ENCODE data around the gene TCL1A. TPM values are rescaled to one million over a fixed set of nuclear protein-coding genes. Genes with fewer than 3 reads are reported as not detected.
"Not testable (repeated sequence)": the region's sequence is repeated elsewhere in the genome, so short reads cannot be mapped to it uniquely, and the experiment has no call there.

TCL1A gene
- total and polyA plus RNA-seq, 4 experiments from 2014 or later: 0.71 TPM; not detected in 3

DNA sequence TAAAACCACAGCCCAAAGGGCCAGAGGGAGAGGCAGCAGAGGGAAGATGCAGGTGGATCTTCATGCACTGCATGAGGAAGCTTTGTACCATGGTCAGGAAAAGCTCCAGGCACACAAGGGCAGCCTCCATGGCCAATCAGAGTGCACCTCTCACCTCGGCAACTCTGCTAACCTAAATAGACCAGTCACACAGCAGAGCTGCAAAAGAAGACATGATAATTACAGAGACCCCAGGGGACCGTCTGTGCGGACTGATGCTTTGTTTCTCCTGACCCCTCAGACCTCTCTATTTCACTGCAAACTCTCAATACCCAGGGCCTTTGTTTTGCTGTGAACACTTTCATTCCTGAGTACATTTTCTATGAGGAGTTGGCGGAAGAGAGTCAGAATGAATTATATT is 38.4 kb downstream of the TCL1A start:
- no peaks in the 10 kb centered on the region for H3K9me3 ChIP-seq (ENCODE audit: control insufficient read depth in 1 of 2, low read length in 2 of 2)
- no peaks in the 10 kb centered on the region for H3K4me1 ChIP-seq (ENCODE audit: insufficient read depth, low read length)
- H3K4me3 ChIP-seq (ENCODE audit: low read length in 2 of 2): no peak overlapping the region
- H3K4me3 Mint-ChIP-seq: no peak overlapping the region
- H3K27me3 Mint-ChIP-seq: peaks cover 21 to 28% of the 10 kb centered on the region in 2 donors
- H3K9me3 Mint-ChIP-seq: no peaks in the 10 kb centered on the region
- DNase-seq: no peak
- no peaks in the 10 kb centered on the region for H3K4me1 Mint-ChIP-seq
- ChIA-PET POLR2A (ENCODE audit: partially characterized antibody) (no interaction called here), CTCF (ENCODE audit: partially characterized antibody) (no interaction called here)
- intact Hi-C loops (cut with micrococcal nuclease): no loop called here
- no peak overlapping the region for H3K27ac Mint-ChIP-seq
- no peak overlapping the region for H3K27ac ChIP-seq (ENCODE audit: low read depth, low read length)
- H3K27me3 ChIP-seq (ENCODE audit: insufficient read depth, low read length): no peaks in the 10 kb centered on the region
- no peaks in the 10 kb centered on the region for H3K36me3 Mint-ChIP-seq
- H3K36me3 ChIP-seq (ENCODE audit: insufficient read depth, low read length): no peaks in the 10 kb centered on the region

DNA sequence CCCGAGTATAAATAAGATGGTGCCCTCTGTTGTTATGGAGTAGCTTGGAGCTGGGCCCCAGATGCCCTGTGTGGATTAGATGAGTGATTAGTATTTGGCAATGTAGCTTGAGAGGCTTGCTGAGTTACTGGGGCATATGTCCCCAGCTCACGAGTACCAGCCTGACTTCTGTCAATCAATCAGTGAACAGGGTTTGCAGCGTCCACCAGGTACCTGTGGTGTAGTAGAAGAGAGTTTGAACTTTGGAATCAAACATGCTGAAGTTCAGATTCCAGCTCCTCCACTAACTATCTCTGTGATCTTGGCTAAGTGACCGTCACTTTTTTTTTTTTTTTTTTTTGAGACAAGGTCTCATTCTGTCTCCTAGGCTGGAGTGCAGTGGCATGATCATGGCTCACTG is 39.3 kb downstream of the TCL1A start:
- Histone ChIP-seq H3K36me3 (ENCODE audit: insufficient read depth, low read length) (no peaks in the 10 kb centered on the region), H3K4me1 (ENCODE audit: insufficient read depth, low read length) (no peaks in the 10 kb centered on the region), H3K9me3 (ENCODE audit: control insufficient read depth in 1 of 2, low read length in 2 of 2) (no peaks in the 10 kb centered on the region), H3K27ac (ENCODE audit: low read depth, low read length) (no peak overlapping the region), H3K4me3 (ENCODE audit: low read length in 2 of 2) (no peak overlapping the region), H3K27me3 (ENCODE audit: insufficient read depth, low read length) (no peaks in the 10 kb centered on the region)
- no peak for DNase-seq
- Mint-ChIP-seq H3K27ac (no peak overlapping the region), H3K4me3 (no peak overlapping the region), H3K27me3 (peaks cover 26 to 29% of the 10 kb centered on the region in 2 donors), H3K4me1 (no peaks in the 10 kb centered on the region), H3K9me3 (no peaks in the 10 kb centered on the region), H3K36me3 (no peaks in the 10 kb centered on the region)
- ChIA-PET POLR2A (ENCODE audit: partially characterized antibody) (no interaction called here), CTCF (ENCODE audit: partially characterized antibody) (interaction anchor here (1.0 kb wide), 1 partner anchor 8 kb away, joined by 3 read pairs; no protein-coding TSS in a partner anchor)
- intact Hi-C loops (cut with micrococcal nuclease): no loop called here

DNA sequence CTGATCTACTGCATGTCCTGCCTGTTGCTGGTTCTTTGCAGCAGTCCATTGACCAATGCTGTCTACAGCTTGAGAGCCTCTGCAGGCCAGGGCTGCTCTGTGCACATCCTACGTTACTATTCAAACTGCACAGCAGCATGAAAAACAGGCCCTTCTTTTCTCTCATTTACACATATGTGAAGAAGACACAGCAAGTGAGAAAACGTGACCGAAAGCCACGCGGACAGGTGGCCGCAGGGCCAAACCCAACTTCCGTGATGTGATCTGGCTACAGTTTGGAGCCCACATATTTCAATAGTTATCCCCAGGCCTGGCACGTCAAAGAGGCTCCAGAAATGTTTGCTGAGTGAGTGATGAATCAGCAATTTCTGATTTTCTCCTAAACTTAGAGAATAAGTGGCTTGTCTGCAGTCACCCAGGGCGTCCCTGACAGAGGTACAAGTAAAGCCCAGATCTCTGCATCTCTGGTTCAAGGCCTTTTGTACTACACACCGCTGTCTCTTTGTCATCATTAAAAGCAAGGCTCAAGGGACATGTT is 45.6 kb downstream of the TCL1A start:
- Mint-ChIP-seq H3K27me3 (peaks cover 5 to 9% of the 10 kb centered on the region in 2 donors), H3K36me3 (no peaks in the 10 kb centered on the region), H3K4me3 (no peak overlapping the region), H3K27ac (no peak overlapping the region), H3K4me1 (peaks cover 0 to 2% (median 0%) of the 10 kb centered on the region in 4 donors), H3K9me3 (peaks cover 0 to 2% (median 0%) of the 10 kb centered on the region in 8 donors)
- Histone ChIP-seq H3K36me3 (ENCODE audit: insufficient read depth, low read length) (no peaks in the 10 kb centered on the region), H3K27ac (ENCODE audit: low read depth, low read length) (no peak overlapping the region), H3K4me3 (ENCODE audit: low read length in 2 of 2) (no peak overlapping the region), H3K4me1 (ENCODE audit: insufficient read depth, low read length) (no peaks in the 10 kb centered on the region), H3K9me3 (ENCODE audit: control insufficient read depth in 1 of 2, low read length in 2 of 2) (no peaks in the 10 kb centered on the region), H3K27me3 (ENCODE audit: insufficient read depth, low read length) (no peaks in the 10 kb centered on the region)
- POLR2A ChIA-PET (ENCODE audit: partially characterized antibody): no interaction called here
- intact Hi-C loops (cut with micrococcal nuclease): no loop called here
- no peak for DNase-seq
- CTCF ChIA-PET (ENCODE audit: partially characterized antibody): no interaction called here

DNA sequence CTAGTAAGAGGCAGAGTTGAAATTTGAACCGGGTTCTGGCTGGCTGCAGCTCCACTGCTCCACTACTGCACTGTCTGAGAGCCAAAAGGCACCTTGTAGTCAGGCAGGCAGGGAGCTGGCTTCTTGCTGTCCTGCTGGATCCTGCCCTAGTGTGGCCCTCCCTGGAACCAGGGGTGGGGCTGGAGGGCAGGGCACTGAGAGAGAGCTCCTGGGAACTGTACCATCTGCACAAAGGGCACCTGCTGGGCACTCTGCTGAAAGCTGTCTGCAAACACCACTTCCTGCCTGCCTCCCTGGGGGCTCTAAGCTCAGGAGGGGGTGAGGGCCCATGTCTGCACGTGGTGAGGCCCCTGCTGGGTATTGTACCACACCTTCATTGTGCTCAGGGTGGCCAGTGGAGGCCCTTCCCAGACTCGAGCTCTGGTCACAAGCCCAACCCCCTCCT is 46.7 kb downstream of the TCL1A start:
- CTCF ChIA-PET (ENCODE audit: partially characterized antibody): no interaction called here
- H3K4me3 Mint-ChIP-seq: no peak overlapping the region
- POLR2A ChIA-PET (ENCODE audit: partially characterized antibody): no interaction called here
- peaks cover 0 to 4% (median under 1%) of the 10 kb centered on the region in 4 donors for H3K4me1 Mint-ChIP-seq
- Histone ChIP-seq H3K27ac (ENCODE audit: low read depth, low read length) (no peak overlapping the region), H3K4me1 (ENCODE audit: insufficient read depth, low read length) (no peaks in the 10 kb centered on the region), H3K27me3 (ENCODE audit: insufficient read depth, low read length) (no peaks in the 10 kb centered on the region), H3K36me3 (ENCODE audit: insufficient read depth, low read length) (no peaks in the 10 kb centered on the region), H3K9me3 (ENCODE audit: control insufficient read depth in 1 of 2, low read length in 2 of 2) (no peaks in the 10 kb centered on the region), H3K4me3 (ENCODE audit: low read length in 2 of 2) (no peak overlapping the region)
- H3K9me3 Mint-ChIP-seq: peaks cover 0 to 2% (median 0%) of the 10 kb centered on the region in 8 donors
- intact Hi-C loops (cut with micrococcal nuclease): no loop called here
- DNase-seq: no peak
- peaks cover 7 to 13% of the 10 kb centered on the region in 2 donors for H3K27me3 Mint-ChIP-seq
- H3K27ac Mint-ChIP-seq: no peak overlapping the region
- no peaks in the 10 kb centered on the region for H3K36me3 Mint-ChIP-seq

DNA sequence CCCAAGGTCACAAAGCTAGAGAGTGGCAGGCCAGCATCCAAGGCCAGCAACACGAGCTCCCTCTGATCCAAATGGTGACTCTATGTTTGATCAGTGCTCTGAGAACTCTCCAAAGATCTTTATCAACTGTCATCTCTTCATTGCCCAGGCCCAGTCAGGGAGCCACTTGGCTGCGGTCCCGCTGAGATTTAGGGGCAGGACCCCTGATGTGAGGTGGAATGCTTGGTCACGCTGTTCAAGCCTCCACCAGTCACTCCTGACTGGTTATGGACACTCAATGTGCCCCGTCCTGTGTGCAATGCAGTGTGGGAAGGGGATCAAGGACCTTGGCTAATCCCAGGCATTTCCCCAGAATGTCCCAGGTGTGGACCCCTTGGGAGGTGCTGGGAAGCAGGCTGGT is 47.5 kb downstream of the TCL1A start:
- Mint-ChIP-seq H3K4me3 (no peak overlapping the region), H3K9me3 (peaks cover 0 to 2% (median 0%) of the 10 kb centered on the region in 8 donors)

DNA sequence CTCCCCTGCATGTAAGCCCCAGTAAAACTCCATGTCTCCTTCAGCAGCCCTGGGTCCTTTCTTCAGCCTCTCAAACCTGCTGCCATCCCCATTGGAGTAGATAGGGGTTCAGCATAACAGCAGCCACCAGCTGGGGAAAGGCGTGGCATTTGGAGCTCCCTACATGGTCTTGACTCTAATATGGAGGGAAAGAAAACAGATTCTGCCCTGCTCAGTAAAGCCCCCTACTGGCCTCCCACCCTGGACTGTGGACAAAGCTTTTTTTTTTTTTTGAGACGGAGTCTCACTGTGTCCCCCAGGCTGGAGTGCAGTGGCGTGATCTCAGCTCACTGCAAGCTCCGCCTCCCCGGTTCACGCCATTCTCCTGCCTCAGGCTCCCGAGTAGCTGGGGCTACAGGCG is 48.4 kb downstream of the TCL1A start:
- H3K4me1 Mint-ChIP-seq; H3K9me3 Mint-ChIP-seq; H3K27ac Mint-ChIP-seq; H3K9me3 ChIP-seq (ENCODE audit: control insufficient read depth in 1 of 2, low read length in 2 of 2); intact Hi-C loops (cut with micrococcal nuclease); H3K4me3 Mint-ChIP-seq; DNase-seq; H3K36me3 Mint-ChIP-seq; H3K4me1 ChIP-seq (ENCODE audit: insufficient read depth, low read length); CTCF ChIA-PET (ENCODE audit: partially characterized antibody); H3K4me3 ChIP-seq (ENCODE audit: low read length in 2 of 2); H3K36me3 ChIP-seq (ENCODE audit: insufficient read depth, low read length); H3K27me3 ChIP-seq (ENCODE audit: insufficient read depth, low read length); H3K27ac ChIP-seq (ENCODE audit: low read depth, low read length); POLR2A ChIA-PET (ENCODE audit: partially characterized antibody): not testable (repeated sequence)
- peaks cover 15 to 17% of the 10 kb centered on the region in 2 donors for H3K27me3 Mint-ChIP-seq

More for the DNA sequence above, 47.5 kb downstream of the TCL1A start:
- no peaks in the 10 kb centered on the region for H3K27me3 ChIP-seq (ENCODE audit: insufficient read depth, low read length)
- H3K27me3 Mint-ChIP-seq: peaks cover 9 to 15% of the 10 kb centered on the region in 2 donors
- peaks cover 0 to 4% (median under 1%) of the 10 kb centered on the region in 4 donors for H3K4me1 Mint-ChIP-seq
- no peaks in the 10 kb centered on the region for H3K36me3 Mint-ChIP-seq
- H3K27ac ChIP-seq (ENCODE audit: low read depth, low read length): no peak overlapping the region
- no peaks in the 10 kb centered on the region for H3K9me3 ChIP-seq (ENCODE audit: control insufficient read depth in 1 of 2, low read length in 2 of 2)
- no peaks in the 10 kb centered on the region for H3K4me1 ChIP-seq (ENCODE audit: insufficient read depth, low read length)
- CTCF ChIA-PET (ENCODE audit: partially characterized antibody): no interaction called here
- intact Hi-C loops (cut with micrococcal nuclease): no loop called here
- POLR2A ChIA-PET (ENCODE audit: partially characterized antibody): no interaction called here
- H3K36me3 ChIP-seq (ENCODE audit: insufficient read depth, low read length): no peaks in the 10 kb centered on the region
- no peak for DNase-seq
- H3K27ac Mint-ChIP-seq: no peak overlapping the region
- H3K4me3 ChIP-seq (ENCODE audit: low read length in 2 of 2): no peak overlapping the region

DNA sequence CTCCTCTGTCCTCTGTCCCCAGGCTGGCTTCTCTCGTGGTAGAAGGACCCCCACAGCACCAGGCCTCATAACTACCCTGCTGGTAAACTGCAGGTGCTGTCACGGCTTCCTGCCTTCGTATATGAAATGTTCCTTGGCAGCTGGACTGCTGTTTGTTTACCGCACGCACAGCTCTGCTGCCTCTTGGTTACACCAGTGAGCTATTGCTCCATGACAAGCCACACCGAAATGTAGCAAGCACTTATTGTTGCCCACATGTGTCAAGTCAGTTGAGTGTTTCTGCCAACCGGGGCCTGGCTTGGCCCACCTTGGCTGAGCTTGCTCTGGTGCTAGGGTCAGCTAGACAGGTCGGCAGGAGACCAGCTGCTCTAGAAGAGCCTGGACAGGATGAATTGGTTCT is 49.4 kb downstream of the TCL1A start:
- H3K27me3 ChIP-seq (ENCODE audit: insufficient read depth, low read length): no peaks in the 10 kb centered on the region
- H3K9me3 Mint-ChIP-seq: peaks cover 0 to 2% (median 0%) of the 10 kb centered on the region in 8 donors
- peaks cover 12 to 14% of the 10 kb centered on the region in 2 donors for H3K27me3 Mint-ChIP-seq
- no peak overlapping the region for H3K4me3 ChIP-seq (ENCODE audit: low read length in 2 of 2)
- no peak overlapping the region for H3K27ac ChIP-seq (ENCODE audit: low read depth, low read length)
- no peaks in the 10 kb centered on the region for H3K9me3 ChIP-seq (ENCODE audit: control insufficient read depth in 1 of 2, low read length in 2 of 2)
- no peak overlapping the region for H3K4me3 Mint-ChIP-seq
- H3K36me3 ChIP-seq (ENCODE audit: insufficient read depth, low read length): no peaks in the 10 kb centered on the region
- peaks cover 0 to 4% (median under 1%) of the 10 kb centered on the region in 4 donors for H3K4me1 Mint-ChIP-seq
- intact Hi-C loops (cut with micrococcal nuclease): no loop called here
- ChIA-PET POLR2A (ENCODE audit: partially characterized antibody) (no interaction called here), CTCF (ENCODE audit: partially characterized antibody) (no interaction called here)
- H3K4me1 ChIP-seq (ENCODE audit: insufficient read depth, low read length): no peaks in the 10 kb centered on the region
- no peaks in the 10 kb centered on the region for H3K36me3 Mint-ChIP-seq
- H3K27ac Mint-ChIP-seq: no peak overlapping the region
- DNase-seq: no peak

DNA sequence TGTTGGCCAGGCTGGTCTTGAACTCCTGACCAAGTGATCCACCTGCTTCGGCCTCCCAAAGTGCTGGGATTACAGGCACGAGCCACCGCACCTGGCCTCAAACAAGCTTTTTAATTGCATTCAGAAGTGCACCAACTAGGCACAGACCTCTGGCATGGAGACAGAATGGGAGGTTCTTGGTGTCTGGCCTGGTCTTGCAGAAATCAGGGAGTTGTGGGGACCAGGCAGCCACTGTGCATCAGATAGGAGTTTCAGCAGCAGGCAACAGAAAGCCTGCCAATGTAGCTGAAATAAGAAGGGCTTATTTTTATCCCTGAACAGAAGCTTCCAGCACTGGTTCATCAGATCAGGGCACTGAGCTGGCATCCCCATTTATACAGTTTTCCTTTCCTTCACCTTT is 49.9 kb downstream of the TCL1A start:
- Mint-ChIP-seq H3K27ac (no peak overlapping the region), H3K4me3 (no peak overlapping the region), H3K27me3 (peaks cover 11 to 15% of the 10 kb centered on the region in 2 donors), H3K36me3 (no peaks in the 10 kb centered on the region), H3K9me3 (peaks cover 0 to 2% (median 0%) of the 10 kb centered on the region in 8 donors), H3K4me1 (peaks cover 0 to 4% (median under 1%) of the 10 kb centered on the region in 4 donors)
- no peaks in the 10 kb centered on the region for H3K36me3 ChIP-seq (ENCODE audit: insufficient read depth, low read length)
- H3K9me3 ChIP-seq (ENCODE audit: control insufficient read depth in 1 of 2, low read length in 2 of 2): no peaks in the 10 kb centered on the region
- no peak overlapping the region for H3K4me3 ChIP-seq (ENCODE audit: low read length in 2 of 2)
- CTCF ChIA-PET (ENCODE audit: partially characterized antibody): no interaction called here
- H3K4me1 ChIP-seq (ENCODE audit: insufficient read depth, low read length): no peaks in the 10 kb centered on the region
- POLR2A ChIA-PET (ENCODE audit: partially characterized antibody): no interaction called here
- no peak for DNase-seq
- intact Hi-C loops (cut with micrococcal nuclease): no loop called here
- no peaks in the 10 kb centered on the region for H3K27me3 ChIP-seq (ENCODE audit: insufficient read depth, low read length)
- H3K27ac ChIP-seq (ENCODE audit: low read depth, low read length): no peak overlapping the region

All from CD4-positive, alpha-beta memory T cell (primary cell).